Activated naive CD8-positive, alpha-beta T cell treated with anti-CD3 and anti-CD28 coated beads, Interleukin-2, amount 10 ng/mL, durations not matched to agents 7 days and 5 days (primary cell): ENCODE results near the gene ANKLE2. TPM values are rescaled to one million over a fixed set of nuclear protein-coding genes. Genes with fewer than 3 reads are reported as not detected.
"Not testable (repeated sequence)": the region's sequence is repeated elsewhere in the genome, so short reads cannot be mapped to it uniquely, and the experiment has no call there.

Experiments
- ATAC-seq: fragments of 150-1000 bp; cut with Tn5 transposase; one replicate; pipeline ENCODE4 v1.10.0; 2021; ENCODE audit warnings: low read depth, moderate library complexity
- POLR2A ChIA-PET: fragments of 350-600 bp; sonication (Branson Sonifier 250); formaldehyde crosslinking; loops from one replicate; lab custom pipeline; 2021; ENCODE audit warnings: antibody characterized with exemption; lab: Charles Lee
- DNase-seq: peaks from one replicate; pipeline ENCODE4 v3.0.0; 2021
- H3K27ac Mint-ChIP-seq: one replicate; pipeline ENCODE4 v1.8.0; 2022; ENCODE audit warnings: mild to moderate bottlenecking, mixed read lengths
- H3K27me3 Mint-ChIP-seq: one replicate; pipeline ENCODE4 v1.8.0; 2022; ENCODE audit warnings: mild to moderate bottlenecking, moderate library complexity, mixed read lengths
- H3K36me3 Mint-ChIP-seq: one replicate; pipeline ENCODE4 v1.8.0; 2021; ENCODE audit warnings: mild to moderate bottlenecking, mixed read lengths
- H3K4me1 Mint-ChIP-seq: one replicate; pipeline ENCODE4 v1.8.0; 2021; ENCODE audit warnings: mixed read lengths
- H3K4me3 Mint-ChIP-seq: one replicate; pipeline ENCODE4 v1.8.0; 2022; ENCODE audit warnings: mild to moderate bottlenecking, moderate library complexity, mixed read lengths
- H3K9me3 Mint-ChIP-seq: one replicate; pipeline ENCODE4 v1.8.0; 2021; ENCODE audit warnings: mixed read lengths
- total RNA-seq, 2 experiments: library from RNA; stranded (reverse); gene quantifications; one replicate each; pipeline ENCODE4 v1.2.3, GENCODE V29; 2021

The ANKLE2 gene
- 10 to 100 TPM; 90.3 to 92.9 TPM for total RNA-seq

DNA sequence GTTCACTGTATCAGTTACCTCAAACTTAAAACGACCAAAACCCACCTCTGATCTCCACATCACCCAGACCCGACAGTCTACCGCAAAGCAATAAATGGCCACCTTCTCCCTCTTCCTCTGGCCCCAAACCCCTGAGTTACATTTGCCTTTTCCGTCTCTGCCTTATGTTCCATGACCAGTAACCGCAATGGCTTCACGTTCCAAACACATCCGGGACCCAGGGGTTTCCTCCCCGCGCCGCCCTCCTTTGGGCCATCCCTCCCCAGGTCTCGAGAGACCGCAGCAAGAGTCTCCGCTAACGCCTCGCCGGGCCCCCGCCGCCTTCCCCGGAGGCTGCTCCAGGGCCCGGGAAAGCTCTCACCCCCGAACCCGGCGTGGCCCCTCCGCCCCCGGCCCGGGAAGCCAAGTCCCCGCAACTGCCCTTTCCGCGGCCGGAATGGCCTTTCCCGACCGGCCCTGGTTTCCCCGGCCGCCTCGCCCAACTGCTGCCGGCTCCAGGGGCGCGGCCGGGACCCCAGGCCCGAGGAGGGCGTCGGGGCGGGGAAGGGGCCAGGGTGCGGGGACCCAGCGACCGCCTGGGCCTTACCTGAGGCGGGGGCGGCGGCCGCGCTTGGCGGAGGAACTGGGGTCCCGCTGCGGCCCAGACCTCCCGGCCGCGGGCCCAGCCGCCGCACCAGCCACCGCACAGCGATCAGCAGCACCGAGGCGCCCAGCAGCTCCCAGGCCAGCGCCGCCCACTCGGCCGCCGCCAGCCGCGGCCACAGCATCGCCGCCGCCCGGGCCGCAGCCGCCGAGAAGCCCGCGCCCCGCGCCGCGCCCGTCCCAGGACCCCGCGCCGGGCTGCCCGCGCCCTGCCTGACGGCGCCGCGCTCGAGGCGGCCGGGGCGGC is at the start of gene ANKLE2:
ANKLE2 (minus strand) TSS at position 801 of the 889 bp plus-strand sequence; CDS start at position 767, 34 bp downstream.
- peaks cover 18% of the 10 kb centered on the region for H3K36me3 Mint-ChIP-seq
- no peaks in the 10 kb centered on the region for H3K27me3 Mint-ChIP-seq
- peak within 1 kb of the TSS; percentile 95 for H3K27ac Mint-ChIP-seq
- POLR2A ChIA-PET, result interaction anchor here (1.0 to 1.2 kb wide), 2 partner anchors 10 to 73 kb away, joined by 3 read pairs; no protein-coding TSS in a partner anchor
- DNase-seq (peak; percentile 78), ATAC-seq (peak; percentile 35)
- H3K4me1 Mint-ChIP-seq, result peaks cover 25% of the 10 kb centered on the region
- H3K4me3 Mint-ChIP-seq, result peak within 1 kb of the TSS; percentile 92
- no peaks in the 10 kb centered on the region for H3K9me3 Mint-ChIP-seq

GRCh38 chr12:132809391-132809790 is 47.8 kb upstream of the ANKLE2 start:
- Mint-ChIP-seq H3K4me1 (peaks cover 30% of the 10 kb centered on the region), H3K36me3 (peaks cover 41% of the 10 kb centered on the region)
- DNase-seq, ATAC-seq, H3K9me3 Mint-ChIP-seq, H3K4me3 Mint-ChIP-seq, H3K27ac Mint-ChIP-seq, POLR2A ChIA-PET, H3K27me3 Mint-ChIP-seq: not testable (repeated sequence)

GRCh38 chr12:132807295-132808092 is 45.9 kb upstream of the ANKLE2 start:
- ATAC-seq (no peak), DNase-seq (no peak)
- no peak overlapping the region for H3K27ac Mint-ChIP-seq
- H3K9me3 Mint-ChIP-seq, result no peaks in the 10 kb centered on the region
- peaks cover 22% of the 10 kb centered on the region for H3K4me1 Mint-ChIP-seq
- POLR2A ChIA-PET, result no interaction called here
- H3K27me3 Mint-ChIP-seq, result no peaks in the 10 kb centered on the region
- H3K36me3 Mint-ChIP-seq, result peaks cover 40% of the 10 kb centered on the region
- H3K4me3 Mint-ChIP-seq, result no peak overlapping the region

DNA sequence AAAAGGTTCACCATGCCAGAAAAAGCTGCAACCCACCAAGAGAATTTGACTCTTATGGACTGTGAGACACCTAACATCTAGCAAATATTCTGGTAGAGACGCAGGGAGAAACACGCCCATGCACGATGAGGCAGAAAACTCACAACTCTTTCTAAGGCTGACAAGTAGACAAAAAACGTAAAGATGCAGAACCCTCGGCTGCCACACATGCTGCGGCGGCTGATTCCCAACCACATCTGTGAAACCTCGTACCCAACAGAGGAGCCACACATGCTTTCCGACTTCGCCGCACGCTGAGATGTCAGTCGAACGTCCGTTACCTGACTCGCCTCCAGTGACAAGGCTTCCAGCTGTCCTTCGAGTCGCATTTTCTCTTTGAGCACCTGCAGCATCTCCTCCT is 45.2 kb upstream of the ANKLE2 start:
- no peaks in the 10 kb centered on the region for H3K27me3 Mint-ChIP-seq
- peak; percentile 21 for ATAC-seq
- no peak for DNase-seq
- H3K4me3 Mint-ChIP-seq, result no peak overlapping the region
- POLR2A ChIA-PET, result no interaction called here
- H3K27ac Mint-ChIP-seq, result no peak overlapping the region
- peaks cover 37% of the 10 kb centered on the region for H3K36me3 Mint-ChIP-seq
- no peaks in the 10 kb centered on the region for H3K9me3 Mint-ChIP-seq
- H3K4me1 Mint-ChIP-seq, result peaks cover 18% of the 10 kb centered on the region

DNA sequence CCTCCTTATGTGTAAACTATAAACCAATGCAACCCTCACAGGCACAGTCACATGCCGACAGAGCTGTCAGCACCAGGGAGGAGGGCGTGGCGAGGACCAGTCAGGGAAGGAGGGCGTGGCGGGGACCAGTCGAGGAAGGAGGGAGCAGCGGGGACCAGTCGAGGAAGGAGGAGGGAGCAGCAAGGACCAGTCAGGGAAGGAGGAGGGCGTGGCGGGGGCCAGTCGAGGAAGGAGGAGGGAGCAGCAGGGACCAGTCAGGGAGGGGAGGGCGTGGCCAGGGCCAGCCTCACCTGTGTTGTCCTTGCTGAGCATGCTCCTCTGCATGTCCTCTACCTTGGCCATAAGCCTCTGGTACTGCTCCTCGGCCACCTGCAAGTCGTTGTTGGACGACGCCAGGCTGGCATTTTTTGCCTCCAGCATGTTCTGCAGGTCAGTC is 42.8 kb upstream of the ANKLE2 start:
- peaks cover 32% of the 10 kb centered on the region for H3K36me3 Mint-ChIP-seq
- DNase-seq (no peak), ATAC-seq (no peak)
- no peak overlapping the region for H3K27ac Mint-ChIP-seq
- H3K4me3 Mint-ChIP-seq, result no peak overlapping the region
- no peaks in the 10 kb centered on the region for H3K27me3 Mint-ChIP-seq
- no peaks in the 10 kb centered on the region for H3K9me3 Mint-ChIP-seq
- POLR2A ChIA-PET, result no interaction called here
- peaks cover 14% of the 10 kb centered on the region for H3K4me1 Mint-ChIP-seq

- no peak overlapping the region for H3K27ac Mint-ChIP-seq
- H3K4me1 Mint-ChIP-seq, result peaks cover 14% of the 10 kb centered on the region
- POLR2A ChIA-PET, result no interaction called here
- no peaks in the 10 kb centered on the region for H3K27me3 Mint-ChIP-seq
- no peaks in the 10 kb centered on the region for H3K9me3 Mint-ChIP-seq
- no peak overlapping the region for H3K4me3 Mint-ChIP-seq
- peaks cover 32% of the 10 kb centered on the region for H3K36me3 Mint-ChIP-seq
- ATAC-seq, result no peak
- no peak for DNase-seq
These were observed 42.3 kb upstream of the ANKLE2 start for GRCh38 chr12:132803888-132804287.

GRCh38 chr12:132803125-132803524 is 41.5 kb upstream of the ANKLE2 start:
- H3K36me3 Mint-ChIP-seq, result peaks cover 29% of the 10 kb centered on the region
- peaks cover 12% of the 10 kb centered on the region for H3K4me1 Mint-ChIP-seq
- no peak for ATAC-seq
- H3K27me3 Mint-ChIP-seq, result no peaks in the 10 kb centered on the region
- DNase-seq, result no peak
- POLR2A ChIA-PET, result no interaction called here
- H3K27ac Mint-ChIP-seq, result no peak overlapping the region
- H3K9me3 Mint-ChIP-seq, result no peaks in the 10 kb centered on the region
- no peak overlapping the region for H3K4me3 Mint-ChIP-seq

DNA sequence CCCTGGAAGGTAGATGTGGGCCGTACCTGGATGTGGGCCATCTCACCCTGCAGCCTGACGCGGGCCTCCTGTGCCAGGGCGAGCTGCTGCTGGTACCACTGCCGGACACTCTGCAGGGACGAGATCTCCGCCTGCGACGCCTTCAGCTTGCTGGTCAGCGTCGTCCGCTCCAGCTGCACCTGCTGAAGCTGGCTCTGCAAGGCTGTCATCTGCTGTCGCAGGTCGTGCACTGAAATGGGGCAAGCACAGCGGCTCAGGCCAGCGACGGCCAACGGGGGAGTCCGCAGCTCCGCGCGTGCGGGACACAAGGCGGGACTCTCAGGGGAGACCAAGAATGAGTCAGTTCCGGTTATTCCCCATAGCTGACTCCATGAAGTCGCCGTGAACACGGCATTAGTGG is 40.1 kb upstream of the ANKLE2 start:
- peaks cover 21% of the 10 kb centered on the region for H3K36me3 Mint-ChIP-seq
- ATAC-seq (no peak), DNase-seq (no peak)
- no peaks in the 10 kb centered on the region for H3K9me3 Mint-ChIP-seq
- no peaks in the 10 kb centered on the region for H3K27me3 Mint-ChIP-seq
- POLR2A ChIA-PET, result no interaction called here
- H3K4me3 Mint-ChIP-seq, result no peak overlapping the region
- no peak overlapping the region for H3K27ac Mint-ChIP-seq
- peaks cover 4% of the 10 kb centered on the region for H3K4me1 Mint-ChIP-seq

- H3K9me3 Mint-ChIP-seq, result no peaks in the 10 kb centered on the region
- POLR2A ChIA-PET, result no interaction called here
These were observed 37.2 kb upstream of the ANKLE2 start for GRCh38 chr12:132798836-132799235.

DNA sequence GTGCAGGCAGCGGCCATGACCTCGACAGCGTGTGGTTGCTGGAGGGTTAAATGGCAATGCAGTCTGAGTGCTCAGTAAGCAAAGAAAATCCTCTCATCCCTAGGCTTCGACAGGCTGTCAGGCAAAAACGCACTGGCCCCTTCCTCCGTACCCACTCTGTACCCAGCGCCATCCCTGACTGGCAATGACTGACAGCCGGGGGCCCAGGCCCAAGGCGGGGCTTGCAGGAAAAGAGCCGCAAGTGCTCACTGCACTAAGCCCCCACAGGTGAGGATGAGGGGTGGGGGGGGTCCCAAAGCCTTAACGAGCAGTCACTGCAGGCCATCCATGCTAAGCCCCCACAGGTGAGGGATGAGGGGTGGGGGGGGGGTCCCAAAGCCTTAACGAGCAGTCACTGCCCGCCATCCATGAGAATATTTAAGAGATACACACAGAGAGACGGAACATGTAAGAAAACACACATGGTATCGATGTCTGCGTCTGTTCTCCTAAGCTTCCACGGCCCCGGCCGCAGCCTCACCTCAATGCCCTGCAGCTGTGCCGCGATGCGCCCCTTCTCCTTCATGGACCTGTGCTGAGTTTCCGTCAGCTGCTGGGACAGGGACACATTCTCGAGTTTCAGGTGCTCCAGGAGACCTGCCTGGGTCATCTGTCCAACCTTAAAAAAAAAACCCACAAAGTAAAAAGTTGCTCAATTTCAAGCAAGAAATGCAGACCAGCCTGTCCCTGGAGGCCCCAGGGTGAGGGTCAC is 36.4 kb upstream of the ANKLE2 start:
- DNase-seq (no peak), ATAC-seq (no peak)
- Mint-ChIP-seq H3K27ac (no peak overlapping the region), H3K4me1 (no peaks in the 10 kb centered on the region), H3K4me3 (no peak overlapping the region), H3K9me3 (no peaks in the 10 kb centered on the region), H3K27me3 (no peaks in the 10 kb centered on the region), H3K36me3 (peaks cover 17% of the 10 kb centered on the region)
- POLR2A ChIA-PET, result no interaction called here

More at GRCh38 chr12:132798836-132799235, 37.2 kb upstream of the ANKLE2 start:
- Mint-ChIP-seq H3K27me3 (no peaks in the 10 kb centered on the region), H3K36me3 (peaks cover 20% of the 10 kb centered on the region), H3K4me3 (no peak overlapping the region), H3K4me1 (no peaks in the 10 kb centered on the region), H3K27ac (no peak overlapping the region)
- no peak for ATAC-seq
- DNase-seq, result no peak

DNA sequence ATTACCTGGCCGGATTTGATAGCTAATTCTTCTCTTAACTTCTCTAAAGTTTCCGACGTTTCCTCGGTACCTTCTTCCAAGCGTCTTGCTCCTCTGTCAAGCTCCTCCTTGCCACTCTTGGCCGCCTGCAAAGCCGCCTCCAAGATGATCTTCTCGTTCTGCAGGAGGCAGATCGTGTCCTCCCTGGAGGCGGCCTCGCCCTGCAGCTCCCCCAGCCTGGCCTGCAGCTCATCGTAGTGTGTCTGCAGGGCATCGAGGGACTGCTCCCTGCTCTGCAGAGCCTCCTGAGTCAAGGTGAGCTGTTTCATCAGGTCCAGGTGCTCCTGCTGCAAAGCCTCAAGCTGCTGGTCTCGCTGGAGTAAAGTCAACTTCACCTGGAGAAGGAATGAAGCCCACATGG is 34.2 kb upstream of the ANKLE2 start:
- no peak for ATAC-seq
- POLR2A ChIA-PET, result no interaction called here
- no peak for DNase-seq
- no peaks in the 10 kb centered on the region for H3K27me3 Mint-ChIP-seq
- H3K36me3 Mint-ChIP-seq, result peaks cover 24% of the 10 kb centered on the region
- no peaks in the 10 kb centered on the region for H3K9me3 Mint-ChIP-seq
- H3K27ac Mint-ChIP-seq, result no peak overlapping the region
- no peaks in the 10 kb centered on the region for H3K4me1 Mint-ChIP-seq
- no peak overlapping the region for H3K4me3 Mint-ChIP-seq

DNA sequence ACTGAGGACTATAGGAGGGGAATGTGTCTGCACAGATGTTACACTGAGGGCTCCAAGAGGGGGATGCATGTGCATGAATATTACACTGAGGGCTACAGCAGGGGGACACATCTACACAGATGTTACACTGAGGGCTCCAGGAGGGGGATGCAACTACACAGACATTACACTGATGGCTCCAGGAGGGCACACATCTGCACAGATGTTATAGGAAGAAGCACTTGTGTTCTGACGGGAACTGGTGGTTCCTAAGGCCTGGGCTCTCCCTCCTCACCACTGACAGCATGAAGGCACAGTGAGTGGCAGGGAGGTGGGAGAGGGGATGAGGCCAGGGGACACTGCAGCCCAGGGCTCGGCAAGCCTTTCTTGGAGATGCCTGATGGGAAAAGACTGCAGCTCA is 30.3 kb upstream of the ANKLE2 start:
- H3K36me3 Mint-ChIP-seq, result peaks cover 40% of the 10 kb centered on the region
- H3K9me3 Mint-ChIP-seq, H3K4me1 Mint-ChIP-seq, H3K4me3 Mint-ChIP-seq, DNase-seq, H3K27me3 Mint-ChIP-seq, ATAC-seq, POLR2A ChIA-PET, H3K27ac Mint-ChIP-seq: not testable (repeated sequence)

- DNase-seq, result no peak
- no peak for ATAC-seq
- no peaks in the 10 kb centered on the region for H3K27me3 Mint-ChIP-seq
- H3K27ac Mint-ChIP-seq, result no peak overlapping the region
- POLR2A ChIA-PET, result no interaction called here
- peaks cover 5% of the 10 kb centered on the region for H3K4me1 Mint-ChIP-seq
- H3K4me3 Mint-ChIP-seq, result no peak overlapping the region
- H3K36me3 Mint-ChIP-seq, result peaks cover 42% of the 10 kb centered on the region
- H3K9me3 Mint-ChIP-seq, result no peaks in the 10 kb centered on the region
These were observed 27.5 kb upstream of the ANKLE2 start for GRCh38 chr12:132789099-132789471.
